GM12891 (cell line): ENCODE measurements around the gene PIK3C3.
A peak's percentile ranks its signal among the peaks of the same experiment; 100 is the strongest.
"Not testable (repeated sequence)": the region's sequence is repeated elsewhere in the genome, so short reads cannot be mapped to it uniquely, and the experiment has no call there.

Experiments used
- DNase-seq: peaks from one replicate; pipeline ENCODE4 v3.0.0; 2011; ENCODE audit warnings: low spot score; ENCODE audit not compliant: insufficient read length
- FAIRE-seq: peaks from 2 replicates; lab custom pipeline; 2011; peaks lifted over from hg19 to GRCh38; lab: Jason Lieb, UNC
- PAX5 ChIP-seq: IDR thresholded peaks from 2 replicates; pipeline ENCODE4 v1.6.1; 2011; ENCODE audit warnings: low read length, moderate library complexity, mild to moderate bottlenecking; ENCODE audit not compliant: insufficient read depth, severe bottlenecking
- POLR2A ChIP-seq: IDR thresholded peaks from 2 replicates; pipeline ENCODE4 v1.6.1; 2011; ENCODE audit warnings: low read depth, low read length, control low read depth
- POLR2AphosphoS5 ChIP-seq: IDR thresholded peaks from 2 replicates; pipeline ENCODE4 v1.6.1; 2011; ENCODE audit warnings: low read depth, low read length, control low read depth
- POU2F2 ChIP-seq: IDR thresholded peaks from 2 replicates; pipeline ENCODE4 v1.6.1; 2011; ENCODE audit warnings: low read depth, mild to moderate bottlenecking, control low read depth, low read length, moderate library complexity
- SPI1 ChIP-seq: IDR thresholded peaks from 2 replicates; pipeline ENCODE4 v1.6.1; 2011; ENCODE audit warnings: low read depth, low read length, control low read depth
- TAF1 ChIP-seq: IDR thresholded peaks from 2 replicates; pipeline ENCODE4 v1.6.1; 2011; ENCODE audit warnings: low read depth, low read length, control low read depth

PIK3C3 gene

DNA sequence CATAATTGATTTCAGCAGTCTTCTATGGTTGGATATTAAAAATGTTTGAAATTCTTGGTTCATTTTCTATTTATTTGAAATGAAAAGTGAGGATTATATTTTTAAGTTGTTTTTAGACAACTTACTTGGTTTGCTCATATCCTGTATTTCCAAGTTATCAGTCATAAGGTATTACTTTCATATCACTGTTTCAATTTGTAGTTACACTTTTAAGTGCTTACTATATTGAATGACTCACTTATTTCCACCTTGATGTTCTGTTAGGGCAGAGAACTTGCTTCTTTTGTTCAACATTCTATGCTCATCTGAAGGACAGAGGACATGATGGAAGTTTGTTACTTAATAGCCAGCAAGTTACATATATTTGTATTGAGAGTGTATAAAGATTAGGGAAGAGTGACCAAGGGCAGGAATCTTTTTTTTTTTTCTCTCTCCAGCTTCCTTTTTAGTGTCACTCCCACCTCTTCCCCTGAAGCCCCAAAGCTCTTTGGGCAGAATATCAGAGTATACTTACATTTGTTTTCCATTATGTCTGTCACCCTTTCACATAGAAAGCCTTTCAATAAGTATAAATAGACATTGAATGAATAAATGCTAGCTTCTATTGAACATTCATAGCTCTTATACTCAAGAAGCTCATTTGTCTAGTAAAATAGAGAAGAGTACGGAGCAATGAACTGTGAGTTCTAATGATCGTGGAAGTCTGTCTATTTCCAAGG, 28.1 kb downstream of the PIK3C3 start:
- FAIRE-seq = no peak
- DNase-seq = no peak
- no peak for TF ChIP-seq TAF1
- TF ChIP-seq POLR2AphosphoS5 = no peak
- no peak for TF ChIP-seq POLR2A
- no peak for TF ChIP-seq POU2F2
- TF ChIP-seq SPI1 = no peak
- no peak for TF ChIP-seq PAX5

DNA sequence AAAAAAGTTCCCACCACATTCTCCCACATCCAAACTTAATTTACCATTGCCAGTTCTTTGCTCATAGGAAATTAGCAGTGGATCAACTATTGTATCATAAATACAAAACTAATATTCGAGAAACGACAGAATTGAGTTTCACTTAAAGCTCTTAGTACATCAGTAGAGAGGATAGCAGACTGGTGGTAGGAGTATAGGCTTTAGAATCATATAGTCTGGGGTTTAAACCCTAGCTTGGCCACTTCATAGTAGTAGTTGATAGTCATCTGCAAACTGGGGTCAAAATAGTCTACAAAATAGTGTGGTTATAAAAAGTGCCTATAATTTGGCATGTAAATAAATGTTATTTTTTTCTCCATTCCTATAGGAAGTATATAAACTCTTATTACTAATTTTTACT, 30.9 kb downstream of the PIK3C3 start:
- DNase-seq (no peak), FAIRE-seq (no peak)

DNA sequence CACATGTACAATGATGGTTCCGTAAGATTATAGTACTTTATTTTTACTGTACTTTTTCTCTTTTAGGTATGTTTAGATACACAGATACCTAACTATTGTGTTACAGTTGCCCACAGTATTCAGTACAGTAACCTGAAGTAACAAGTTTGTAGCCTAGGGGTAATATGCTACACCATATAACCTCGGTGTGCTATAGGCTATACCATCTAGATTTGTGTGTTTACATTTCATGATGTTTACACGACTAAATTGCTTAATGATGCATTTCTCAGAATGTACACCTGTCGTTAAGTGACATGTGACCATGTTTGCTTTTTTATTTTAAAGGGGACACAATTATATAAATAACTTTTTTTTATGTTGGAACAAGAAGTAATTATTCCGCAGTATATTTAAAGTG, 34.5 kb downstream of the PIK3C3 start:
- DNase-seq (no peak), FAIRE-seq (peak; percentile 13)
- no peak for TF ChIP-seq POU2F2
- no peak for TF ChIP-seq TAF1
- TF ChIP-seq POLR2A = no peak
- no peak for TF ChIP-seq SPI1
- no peak for TF ChIP-seq POLR2AphosphoS5
- TF ChIP-seq PAX5 = no peak

More for the DNA sequence above, 30.9 kb downstream of the PIK3C3 start:
- no peak for TF ChIP-seq POLR2AphosphoS5
- TF ChIP-seq SPI1 = no peak
- no peak for TF ChIP-seq TAF1
- no peak for TF ChIP-seq POU2F2
- TF ChIP-seq PAX5 = no peak
- TF ChIP-seq POLR2A = no peak

DNA sequence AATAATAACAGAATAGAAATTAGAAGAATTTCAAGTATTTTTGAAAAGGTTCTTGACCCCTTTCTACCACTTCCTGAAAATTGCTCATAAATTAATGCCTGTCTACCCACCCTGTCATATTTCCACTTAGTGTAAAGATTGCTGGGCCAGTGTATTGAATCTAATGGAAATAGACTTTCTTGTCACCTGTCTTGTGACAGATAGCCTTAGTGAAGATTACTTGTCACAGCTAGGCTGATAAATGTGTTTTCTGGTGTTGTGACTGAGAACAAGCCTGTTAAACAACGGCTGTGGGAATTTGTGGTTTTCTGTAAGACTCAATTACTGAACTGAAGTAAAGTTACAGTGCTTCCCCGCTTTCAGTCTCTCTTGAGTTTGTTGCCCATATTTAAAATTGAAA, 37.0 kb downstream of the PIK3C3 start:
- DNase-seq (no peak), FAIRE-seq (peak; percentile 40)
- TF ChIP-seq SPI1 (peak; percentile 50; the same call in 1 of the 2 replicates), POLR2A (no peak)

DNA sequence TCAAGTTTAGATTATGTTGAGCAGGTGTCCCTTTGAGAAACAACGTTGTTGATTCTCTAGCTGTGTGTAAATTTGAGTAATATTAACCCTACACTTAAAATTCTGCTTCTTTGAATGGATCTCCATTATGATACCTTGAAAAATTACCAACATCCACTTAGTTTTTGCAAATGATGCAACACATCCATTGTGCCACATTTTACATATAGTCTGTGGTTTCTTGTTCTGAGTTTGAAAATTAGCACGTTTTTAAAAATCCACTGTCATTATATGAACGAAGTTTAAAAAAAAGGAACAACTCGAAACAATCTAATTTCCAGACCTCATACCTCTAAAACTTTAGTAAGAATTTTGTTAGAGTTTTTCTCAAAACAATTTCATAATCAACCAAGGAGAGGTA, 37.7 kb downstream of the PIK3C3 start:
- no peak for FAIRE-seq
- DNase-seq = no peak
- TF ChIP-seq TAF1 (no peak), PAX5 (no peak), SPI1 (no peak), POLR2A (no peak), POU2F2 (no peak), POLR2AphosphoS5 (no peak)

DNA sequence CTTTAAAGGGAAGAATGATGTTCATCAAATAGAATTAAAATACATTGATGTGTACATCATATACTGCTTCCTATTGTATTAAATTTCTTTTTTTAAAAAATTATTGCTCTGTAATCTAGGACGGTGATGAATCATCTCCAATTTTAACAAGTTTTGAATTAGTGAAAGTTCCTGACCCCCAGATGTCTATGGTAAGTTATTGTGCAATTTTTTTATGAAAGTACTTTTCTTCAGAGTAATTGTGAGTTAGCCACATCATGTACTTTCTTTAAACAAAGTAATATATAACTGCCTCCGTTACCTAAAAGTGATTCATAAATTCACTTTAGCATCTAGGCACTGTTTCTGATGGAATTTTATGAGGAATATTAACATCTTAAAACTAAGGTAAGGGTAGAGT, 38.1 kb downstream of the PIK3C3 start:
- FAIRE-seq (no peak), DNase-seq (no peak)
- no peak for TF ChIP-seq PAX5

DNA sequence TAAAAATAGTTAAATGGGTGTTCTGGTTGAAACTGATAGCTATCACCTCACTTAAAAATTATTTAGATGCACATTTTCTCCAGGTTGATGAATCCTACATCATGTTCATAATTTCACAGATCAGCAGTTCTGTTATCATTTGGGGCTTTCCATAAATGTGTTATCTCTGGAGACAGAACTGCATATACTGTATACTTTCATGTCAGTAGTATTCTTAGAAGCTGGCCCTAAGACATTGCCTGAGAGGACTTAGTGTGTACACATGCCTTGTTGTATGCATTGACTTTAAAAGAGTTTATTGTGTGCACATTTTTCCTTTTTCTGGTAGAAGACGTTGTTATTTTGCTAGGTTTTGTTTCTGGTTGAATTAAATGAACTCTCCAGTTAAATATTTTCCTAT, 41.0 kb downstream of the PIK3C3 start:
- TF ChIP-seq TAF1 (no peak), POU2F2 (no peak), POLR2A (no peak), SPI1 (no peak), PAX5 (no peak), POLR2AphosphoS5 (no peak)
- DNase-seq (no peak), FAIRE-seq (no peak)

DNA sequence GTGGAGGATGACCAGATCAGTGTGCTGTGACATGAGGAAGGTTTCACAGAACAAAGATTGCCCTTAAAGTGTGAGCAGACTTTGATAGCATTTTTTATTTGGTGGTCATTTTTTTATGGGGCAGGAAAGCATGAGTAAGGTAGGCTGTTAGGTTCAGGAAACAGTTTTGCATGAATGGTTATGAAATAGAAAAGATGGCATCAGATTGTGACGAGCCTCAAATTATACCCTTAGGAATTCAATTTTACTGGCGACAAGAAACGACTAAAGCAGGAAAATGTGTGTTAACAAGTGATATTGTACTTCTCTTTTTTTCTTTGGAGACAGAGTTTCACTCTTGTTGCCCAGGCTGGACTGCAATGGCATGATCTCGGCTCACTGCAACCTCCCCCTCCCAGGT, 44.7 kb downstream of the PIK3C3 start:
- FAIRE-seq (no peak), DNase-seq (no peak)
- TF ChIP-seq SPI1 = no peak
- no peak for TF ChIP-seq POU2F2
- TF ChIP-seq POLR2AphosphoS5 = no peak
- no peak for TF ChIP-seq POLR2A
- TF ChIP-seq PAX5 = no peak
- no peak for TF ChIP-seq TAF1

DNA sequence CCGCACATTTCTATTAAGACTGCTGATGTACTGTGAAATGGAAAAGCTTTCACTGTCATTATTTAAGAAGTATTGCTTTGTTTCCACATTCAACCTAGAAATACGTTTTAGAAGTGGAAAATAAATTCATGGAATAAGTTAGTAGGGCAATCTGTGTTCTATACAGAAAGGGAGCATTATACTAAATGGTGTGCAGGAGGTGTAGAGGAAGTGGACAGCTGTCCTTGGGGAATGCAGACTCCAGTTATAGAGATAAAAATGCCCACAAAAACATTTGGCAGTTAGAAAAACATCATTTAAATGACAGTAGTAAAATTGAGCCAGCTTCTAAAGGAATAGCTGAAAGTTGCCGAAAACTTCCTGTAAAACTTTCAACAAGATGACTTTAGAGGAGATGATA, 46.8 kb downstream of the PIK3C3 start:
- FAIRE-seq = no peak
- TF ChIP-seq SPI1 = no peak
- TF ChIP-seq TAF1 = no peak
- TF ChIP-seq POLR2A = no peak
- TF ChIP-seq POU2F2 = no peak
- no peak for TF ChIP-seq PAX5
- no peak for TF ChIP-seq POLR2AphosphoS5
- DNase-seq = no peak

DNA sequence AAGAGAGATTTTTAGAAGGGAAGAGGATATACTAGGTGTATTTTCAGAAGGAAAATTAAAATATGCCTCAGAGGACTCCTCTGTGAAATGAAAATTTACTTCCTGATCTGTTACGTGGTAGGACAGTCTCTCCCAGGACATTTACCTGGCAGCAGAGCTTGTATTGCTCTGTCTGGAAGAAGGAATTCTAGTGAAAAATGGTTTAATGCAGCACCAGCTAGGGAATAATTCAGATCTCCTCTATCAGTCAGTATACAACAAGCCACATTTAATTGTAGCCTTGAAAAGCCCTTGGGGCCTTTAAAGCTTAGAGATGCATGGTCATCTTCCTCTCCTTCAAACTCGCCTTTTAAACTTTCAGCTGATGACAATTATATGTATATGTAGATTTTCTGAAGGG, 49.6 kb downstream of the PIK3C3 start:
- TF ChIP-seq POLR2AphosphoS5 (no peak), TAF1 (no peak), PAX5 (no peak), SPI1 (no peak), POU2F2 (no peak), POLR2A (no peak)
- FAIRE-seq (no peak), DNase-seq (no peak)

DNA sequence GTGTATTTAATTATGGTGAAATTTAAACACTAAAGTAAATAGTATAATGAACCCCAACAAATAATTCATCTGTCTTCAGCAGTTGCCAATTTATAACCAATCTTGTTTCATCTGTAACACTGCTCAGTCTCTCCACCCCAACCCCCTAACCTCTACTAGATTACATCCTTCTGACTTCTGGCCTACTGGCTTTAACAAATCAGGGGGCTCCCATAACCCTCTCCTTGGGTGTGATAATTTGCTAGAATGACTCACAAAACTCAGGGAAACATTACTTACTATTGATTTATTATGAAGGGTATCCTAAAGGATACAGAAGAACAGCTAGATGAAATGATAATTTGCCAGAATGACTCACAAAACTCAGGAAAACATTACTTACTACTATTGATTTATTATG, 50.7 kb downstream of the PIK3C3 start:
- FAIRE-seq = no peak
- no peak for TF ChIP-seq POLR2A
- no peak for TF ChIP-seq POLR2AphosphoS5
- TF ChIP-seq TAF1 = no peak
- TF ChIP-seq POU2F2 = no peak
- no peak for TF ChIP-seq SPI1
- no peak for DNase-seq

DNA sequence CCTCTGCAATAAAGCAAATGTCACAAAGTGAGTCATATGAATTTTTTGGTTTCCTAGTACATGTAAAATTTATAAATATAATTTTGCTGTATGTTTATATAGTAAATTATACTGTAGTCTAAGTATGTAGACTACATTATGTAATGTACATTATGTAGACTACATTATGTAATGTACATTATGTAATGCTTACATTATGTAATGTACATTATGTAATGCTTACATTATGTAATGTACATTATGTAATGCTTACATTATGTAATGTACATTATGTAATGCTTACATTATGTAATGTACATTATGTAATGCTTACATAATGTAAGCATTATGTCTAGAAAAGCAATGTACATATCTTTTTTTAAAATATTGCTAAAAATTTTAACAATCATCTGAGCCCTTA, 54.4 kb downstream of the PIK3C3 start:
- not testable (repeated sequence) for FAIRE-seq, DNase-seq
